GM12874 (cell line): Measurements from ENCODE around the gene ATXN7L1.
A peak's percentile ranks its signal among the peaks of the same experiment; 100 is the strongest.

Experiments used
- CTCF ChIP-seq: IDR thresholded peaks from 2 replicates; pipeline ENCODE4 v1.5.1; 2011; ENCODE audit warnings: low read depth, mild to moderate bottlenecking, control low read depth, low read length, moderate library complexity; ENCODE audit not compliant: insufficient read depth

ATXN7L1 gene

GRCh38 chr7:105764506-105764905, 111.9 kb downstream of the ATXN7L1 start:
- no peak for TF ChIP-seq CTCF

GRCh38 chr7:105760551-105761447, 115.6 kb downstream of the ATXN7L1 start:
- TF ChIP-seq CTCF = no peak

- TF ChIP-seq CTCF = peak; percentile 20; the same call in 1 of the 2 replicates
Observed at GRCh38 chr7:105759670-105760550, 116.5 kb downstream of the ATXN7L1 start.

- TF ChIP-seq CTCF = no peak
Observed at GRCh38 chr7:105756367-105756766, 120.0 kb downstream of the ATXN7L1 start.

GRCh38 chr7:105752671-105753275, 123.6 kb downstream of the ATXN7L1 start:
- TF ChIP-seq CTCF = no peak

GRCh38 chr7:105751054-105751453, 125.3 kb downstream of the ATXN7L1 start:
- no peak for TF ChIP-seq CTCF

GRCh38 chr7:105748701-105749100, 127.7 kb downstream of the ATXN7L1 start:
- TF ChIP-seq CTCF = no peak
